Fibroblast of skin of right quadriceps (primary cell): ENCODE measurements around the gene GTF2H3.
A peak's percentile ranks its signal among the peaks of the same experiment; 100 is the strongest.
"Not testable (repeated sequence)": the region's sequence is repeated elsewhere in the genome, so short reads cannot be mapped to it uniquely, and the experiment has no call there.

Source experiments
- DNase-seq: peaks from one replicate; pipeline ENCODE4 v3.0.0-alpha.2; 2013

GTF2H3 gene

GRCh38 chr12:123633379-123634141, at the start of gene GTF2H3, which contains the start of gene EIF2B1:
Gene GTF2H3 (plus strand): TSS chr12:123633829. CDS start chr12:123633860, 31 bp downstream.
Gene EIF2B1 (minus strand): TSS chr12:123633686. CDS start chr12:123633557, 129 bp downstream.
- DNase-seq, result peak; percentile 96

GRCh38 chr12:123591702-123592481, 41.7 kb upstream of the GTF2H3 start:
- DNase-seq, result no peak

- no peak for DNase-seq
Measured at GRCh38 chr12:123595729-123596128, 37.9 kb upstream of the GTF2H3 start.

GRCh38 chr12:123597100-123597499, 36.5 kb upstream of the GTF2H3 start:
- DNase-seq, result no peak

GRCh38 chr12:123598522-123598921, 35.1 kb upstream of the GTF2H3 start:
- DNase-seq, result no peak

GRCh38 chr12:123599310-123599709, 34.3 kb upstream of the GTF2H3 start:
- no peak for DNase-seq

- DNase-seq, result no peak
Measured at GRCh38 chr12:123599721-123600120, 33.9 kb upstream of the GTF2H3 start.

- DNase-seq, result peak; percentile 80
Measured at GRCh38 chr12:123601602-123602489, 31.8 kb upstream of the GTF2H3 start, which contains the start of gene DDX55. Gene DDX55 (plus strand): TSS chr12:123602099. CDS start chr12:123602149, 50 bp downstream.

- DNase-seq, result no peak
Measured at GRCh38 chr12:123602651-123603195, 30.9 kb upstream of the GTF2H3 start.

- not testable (repeated sequence) for DNase-seq
Measured at GRCh38 chr12:123603495-123603894, 30.1 kb upstream of the GTF2H3 start.

- DNase-seq, result no peak
Measured at GRCh38 chr12:123607756-123608155, 25.9 kb upstream of the GTF2H3 start.

GRCh38 chr12:123608182-123608581, 25.4 kb upstream of the GTF2H3 start:
- DNase-seq, result no peak

- no peak for DNase-seq
Measured at GRCh38 chr12:123614110-123614509, 19.5 kb upstream of the GTF2H3 start.

- peak; percentile 48 for DNase-seq
Measured at GRCh38 chr12:123614531-123614930, 19.1 kb upstream of the GTF2H3 start.

GRCh38 chr12:123617144-123617543, 16.5 kb upstream of the GTF2H3 start:
- DNase-seq, result no peak

- DNase-seq, result no peak
Measured at GRCh38 chr12:123617580-123617979, 16.0 kb upstream of the GTF2H3 start.

GRCh38 chr12:123621101-123621500, 12.5 kb upstream of the GTF2H3 start:
- no peak for DNase-seq

GRCh38 chr12:123621619-123622530, 11.8 kb upstream of the GTF2H3 start:
- no peak for DNase-seq

- no peak for DNase-seq
Measured at GRCh38 chr12:123634142-123634561, 523 bp downstream of the GTF2H3 start.

GRCh38 chr12:123643911-123644310, 10.3 kb downstream of the GTF2H3 start:
- DNase-seq, result no peak

GRCh38 chr12:123645380-123645779, 11.8 kb downstream of the GTF2H3 start:
- DNase-seq, result no peak
